NCI-H2081 treated with DMSO at 0.1 percent for 48 hours (cell line): ENCODE results near the gene ADGRL3.

Experiments
- DNase-seq: peaks from one replicate; lab custom pipeline; 2025; lab: John Stamatoyannopoulos, UW

The ADGRL3 gene

DNA sequence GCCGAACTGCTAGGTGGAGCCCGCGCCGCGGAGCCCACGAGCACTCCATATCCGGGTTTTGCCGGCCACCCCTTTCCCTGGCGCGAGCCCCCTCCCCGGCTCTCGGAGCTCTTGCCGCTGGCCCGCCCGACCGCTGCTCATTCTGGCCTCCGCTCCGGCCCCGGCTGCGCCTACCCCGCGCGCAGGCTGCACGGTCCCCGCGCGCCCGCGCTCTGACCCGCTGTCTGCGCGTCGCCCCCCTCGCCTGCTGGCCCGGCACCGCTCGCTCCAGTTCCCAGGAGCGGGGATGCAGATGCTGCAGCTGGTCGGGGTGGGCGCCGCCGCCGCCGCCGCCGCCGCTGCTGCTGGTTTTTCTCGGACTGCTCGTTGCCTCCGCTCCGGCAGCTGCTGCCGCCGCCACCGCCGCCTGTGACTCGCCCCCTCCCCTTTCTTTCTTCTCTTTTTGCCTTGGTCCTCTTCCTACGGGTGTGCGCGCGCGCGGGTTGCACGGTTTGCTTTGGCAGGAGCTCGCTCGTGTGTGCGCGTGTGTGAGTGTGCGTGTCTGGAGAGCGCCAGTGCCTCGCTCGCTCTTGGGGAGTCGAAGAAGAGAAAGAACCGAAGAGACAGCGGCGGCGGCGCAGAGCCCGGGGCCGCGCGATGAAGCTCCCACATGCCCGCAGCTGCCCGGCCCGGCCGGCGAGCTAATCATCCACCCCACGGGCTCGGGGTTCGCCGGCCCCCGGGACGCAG is at the start of gene ADGRL3:
TSS of gene ADGRL3 (plus strand) at position 140 of the 729 bp plus-strand sequence.
- DNase-seq: peak; percentile 16

- no peak for DNase-seq
Observed at GRCh38 chr4:61152433-61152832, 47.7 kb upstream of the ADGRL3 start.

DNA sequence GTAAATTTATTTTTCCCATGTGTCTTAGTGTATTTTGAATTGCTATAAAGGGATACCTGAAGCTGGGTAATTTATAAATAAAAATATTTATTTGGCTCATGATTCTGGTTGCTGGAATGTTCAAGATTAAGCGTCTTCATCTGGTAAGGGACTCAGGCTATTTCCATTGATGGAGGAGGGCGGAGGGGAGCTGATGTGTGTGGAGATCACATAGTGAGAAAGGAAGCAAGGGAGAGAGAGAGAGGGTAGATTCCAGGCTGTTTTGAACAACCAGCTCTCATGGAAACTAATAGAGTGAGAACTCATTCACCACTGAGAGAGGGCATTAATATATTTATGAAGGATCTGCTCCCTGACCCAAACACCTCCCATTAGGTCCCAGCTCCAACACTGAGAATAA is 39.6 kb upstream of the ADGRL3 start:
- DNase-seq: no peak

DNA sequence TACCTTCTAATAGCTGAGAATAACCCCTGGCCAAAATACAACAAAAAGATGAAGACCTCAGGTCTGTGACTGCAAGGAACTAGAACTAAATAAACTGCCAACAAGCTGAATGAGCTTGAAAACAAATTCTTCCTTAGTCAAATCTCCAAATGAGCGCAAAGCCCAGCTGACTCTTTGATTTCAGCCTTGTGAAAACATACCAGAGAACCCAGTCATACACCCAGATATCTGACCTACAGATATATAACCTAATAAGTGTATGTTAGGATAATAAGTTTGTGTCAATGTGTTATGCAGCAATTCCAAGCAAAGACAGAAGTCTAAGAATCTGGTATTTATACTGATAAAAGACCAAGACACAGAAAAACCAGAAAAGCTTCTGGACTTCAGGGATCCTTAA is 38.0 kb upstream of the ADGRL3 start:
- DNase-seq: no peak

DNA sequence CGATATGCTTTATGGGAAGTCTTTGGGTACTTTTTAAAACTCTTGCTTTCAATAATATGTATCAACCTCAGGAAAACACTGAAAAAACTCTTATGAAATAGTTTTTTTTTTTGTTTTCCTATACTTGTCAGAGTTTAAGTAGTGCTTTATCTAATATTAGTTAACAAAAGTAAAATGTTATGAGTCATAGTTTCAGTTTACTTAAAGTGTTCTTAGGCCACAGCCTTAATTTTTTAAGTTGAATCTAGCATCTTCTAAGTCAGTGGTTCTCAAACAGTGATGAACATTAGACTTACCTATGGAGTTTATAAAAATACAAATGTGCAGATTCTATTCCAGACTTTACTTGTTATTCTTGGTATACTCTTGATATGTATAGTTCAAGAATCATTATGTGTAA is 26.3 kb upstream of the ADGRL3 start:
- DNase-seq: no peak

DNA sequence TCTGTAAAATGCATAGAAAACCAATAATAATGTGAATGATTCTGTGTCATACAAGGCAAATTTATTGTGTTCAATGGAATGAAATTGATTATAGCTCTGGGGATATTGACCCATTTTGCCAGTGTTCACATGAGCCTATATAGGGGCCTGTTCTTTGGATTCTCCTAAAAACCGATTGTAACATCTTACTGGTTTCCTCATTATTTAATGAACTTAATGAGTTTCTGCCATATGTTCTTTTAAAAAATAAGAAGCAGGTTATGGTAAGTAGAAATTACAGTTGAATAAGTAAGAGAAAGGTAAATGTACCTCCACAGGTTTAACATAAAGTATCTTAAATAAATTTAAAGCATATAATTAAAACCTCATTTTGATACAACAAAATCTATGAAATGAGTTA is 24.6 kb upstream of the ADGRL3 start:
- DNase-seq: no peak

GRCh38 chr4:61177367-61177766 is 22.8 kb upstream of the ADGRL3 start:
- no peak for DNase-seq

DNA sequence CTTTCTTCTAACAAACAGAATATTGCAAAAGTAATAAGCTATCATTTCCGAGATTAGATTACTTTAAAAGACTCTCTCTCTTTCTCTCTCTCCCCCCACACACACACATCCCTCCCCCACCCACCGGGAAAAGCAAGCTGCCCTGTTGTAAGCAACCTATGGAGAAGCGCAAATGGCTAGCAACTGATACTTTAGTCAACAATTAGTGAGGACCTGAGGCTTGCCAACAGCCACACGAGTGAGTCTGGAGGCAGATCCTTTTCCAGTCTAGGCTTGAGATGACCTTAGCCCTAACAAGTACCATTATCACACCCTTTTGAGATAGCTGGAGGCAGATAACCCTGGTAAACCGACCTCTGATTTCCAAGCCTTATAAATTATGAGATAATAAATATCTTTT is 19.7 kb upstream of the ADGRL3 start:
- no peak for DNase-seq

GRCh38 chr4:61182915-61183314 is 17.2 kb upstream of the ADGRL3 start:
- DNase-seq: no peak

DNA sequence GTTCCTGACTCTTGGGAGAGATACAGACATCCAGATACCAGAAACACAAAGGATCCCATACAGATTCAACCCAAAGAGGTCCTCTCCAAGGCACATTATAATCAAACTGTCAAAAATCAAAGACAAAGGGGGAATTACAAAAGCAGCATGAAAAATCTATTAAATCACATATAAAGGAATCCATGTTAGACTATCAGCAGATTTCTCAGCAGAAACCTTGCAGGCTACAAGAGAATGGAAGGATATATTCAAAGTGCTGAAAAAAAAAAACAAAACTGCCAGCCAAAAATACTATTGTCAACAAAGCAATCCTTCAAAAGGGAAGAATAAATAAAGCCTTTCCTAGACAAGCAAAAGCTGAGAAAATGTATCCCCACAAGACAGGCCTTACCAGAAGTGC is 14.8 kb upstream of the ADGRL3 start:
- DNase-seq: no peak

DNA sequence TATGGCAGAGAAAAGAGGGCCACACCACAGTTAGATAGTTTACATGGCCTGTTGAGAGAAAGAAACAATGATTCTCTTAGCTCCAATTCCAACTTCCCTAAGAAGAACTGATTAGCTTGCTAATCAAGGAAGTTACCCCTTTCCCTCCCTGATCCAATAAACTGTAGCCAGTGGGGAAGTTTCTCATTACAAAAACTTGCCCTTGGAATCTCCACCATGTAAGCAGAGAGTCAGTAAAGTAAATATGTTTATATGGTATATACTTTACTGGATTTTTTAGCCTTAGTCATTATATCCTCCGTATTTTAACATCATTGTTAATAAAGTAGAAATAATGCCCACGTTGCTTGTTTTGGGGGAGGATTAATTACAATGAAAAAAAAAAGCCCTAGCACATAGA is 7.7 kb upstream of the ADGRL3 start:
- no peak for DNase-seq

GRCh38 chr4:61193863-61194262 is 6.3 kb upstream of the ADGRL3 start:
- no peak for DNase-seq

GRCh38 chr4:61194571-61194970 is 5.6 kb upstream of the ADGRL3 start:
- DNase-seq: no peak

DNA sequence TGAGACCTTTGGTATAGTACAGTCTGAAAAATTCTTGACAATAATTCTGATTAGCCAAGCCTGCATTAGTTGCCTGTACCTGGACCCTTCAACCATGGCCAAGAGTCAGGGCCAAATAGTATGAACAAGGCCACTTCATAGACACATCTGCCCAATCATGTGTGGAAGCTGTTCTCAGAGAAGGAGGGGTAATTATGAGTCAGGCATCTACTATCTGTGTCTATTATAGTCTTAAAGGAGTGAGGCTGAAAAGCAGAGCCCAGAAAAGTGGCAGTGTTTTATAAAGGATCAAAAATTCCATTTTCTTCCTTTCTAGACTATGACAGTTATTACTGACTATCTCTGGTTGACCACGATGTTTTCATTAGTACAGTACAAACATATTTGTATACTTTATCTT is 5.0 kb upstream of the ADGRL3 start:
- no peak for DNase-seq

DNA sequence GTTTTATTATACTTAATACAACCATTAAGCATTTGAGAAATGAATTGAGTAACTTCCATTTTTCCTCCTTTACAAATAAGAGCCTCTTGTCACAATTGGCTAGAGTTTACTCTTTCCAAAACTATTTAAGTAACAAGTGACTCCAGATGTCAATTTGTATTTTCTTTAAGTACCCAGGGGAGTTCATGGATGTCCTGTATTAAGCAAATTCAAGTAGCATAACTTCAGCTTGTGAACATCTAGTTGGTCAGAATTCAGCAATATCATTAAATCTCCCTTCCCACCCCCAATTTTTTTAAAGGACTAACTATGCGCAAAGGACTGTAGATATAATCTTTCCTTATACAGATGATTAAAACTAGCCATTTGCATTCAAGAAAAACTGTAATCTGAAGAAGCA is 1.4 kb upstream of the ADGRL3 start:
- no peak for DNase-seq

GRCh38 chr4:61199873-61200186 is 296 bp upstream of the ADGRL3 start:
- DNase-seq: no peak

- no peak for DNase-seq
Observed at GRCh38 chr4:61200916-61201526, 895 bp downstream of the ADGRL3 start.

DNA sequence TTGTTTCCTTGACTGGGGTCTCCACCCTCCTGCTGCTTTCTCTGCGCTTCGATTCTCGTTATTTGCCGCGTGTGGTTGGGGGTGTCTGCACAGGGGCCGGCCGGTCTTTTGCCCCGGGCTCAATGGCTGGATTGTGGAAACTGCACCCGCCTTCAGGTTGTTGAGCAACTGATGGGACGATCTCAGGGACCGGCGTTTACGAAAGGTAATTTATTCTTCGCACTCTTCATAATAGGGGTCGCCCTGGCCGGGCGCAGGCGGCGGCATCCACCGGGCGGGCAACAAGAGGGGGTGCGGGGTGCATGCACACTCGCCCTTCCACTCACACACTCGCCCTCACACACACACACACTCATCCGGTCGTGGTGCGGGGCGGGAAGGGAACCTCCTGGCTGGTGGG is 1.4 kb downstream of the ADGRL3 start:
- DNase-seq: no peak

GRCh38 chr4:61201961-61202637 is 2.0 kb downstream of the ADGRL3 start:
- no peak for DNase-seq

GRCh38 chr4:61202638-61203435 is 2.7 kb downstream of the ADGRL3 start:
- peak; percentile 38 for DNase-seq

DNA sequence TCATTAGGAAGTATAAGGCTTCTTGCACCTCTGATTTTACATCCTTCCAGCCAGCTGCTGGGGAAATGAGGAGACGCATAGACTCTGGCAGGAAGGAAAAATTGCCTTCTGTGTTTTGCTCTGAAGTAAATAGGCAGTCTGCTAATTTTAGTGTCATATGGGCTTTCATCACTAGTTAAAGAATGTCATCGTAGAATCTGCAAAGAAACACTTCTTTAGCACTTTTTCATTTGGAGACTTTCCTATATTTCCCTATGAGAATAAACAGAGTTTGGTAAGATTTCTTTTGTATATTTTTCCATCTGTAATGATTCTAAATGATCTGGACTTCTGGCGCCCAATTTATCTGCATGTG is 3.3 kb downstream of the ADGRL3 start:
- DNase-seq: no peak

DNA sequence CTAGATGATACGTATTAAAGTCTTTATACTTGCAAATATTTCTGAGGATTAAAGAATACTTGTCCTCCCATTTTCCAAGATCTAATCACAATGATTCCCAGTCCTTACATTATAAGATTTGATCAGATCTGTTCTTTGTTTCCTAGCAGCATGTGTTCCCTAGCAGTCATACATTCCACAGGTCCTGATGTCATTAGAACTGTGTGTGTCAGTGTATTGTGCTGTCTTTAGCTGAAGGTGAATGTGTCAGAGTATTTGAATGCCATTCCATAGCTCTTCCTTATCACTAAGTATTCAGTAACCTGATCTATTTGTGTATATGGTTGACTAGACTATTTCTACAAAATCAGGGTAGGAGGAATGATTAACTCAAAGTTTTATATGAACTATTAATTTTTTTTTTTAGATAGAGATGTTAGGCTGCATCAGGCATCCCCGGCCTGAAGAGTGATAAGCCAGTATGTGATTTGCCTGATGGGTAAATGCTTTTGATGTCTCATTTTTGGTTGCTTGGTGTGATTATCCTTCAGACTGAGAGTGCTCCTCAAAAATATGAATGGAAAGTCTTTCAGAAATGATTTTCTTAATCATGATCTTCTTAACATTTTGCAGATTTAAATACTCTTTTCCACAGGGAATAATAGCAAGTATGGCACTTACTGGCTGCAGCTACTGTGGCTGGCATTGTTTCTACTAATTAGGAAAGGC is 4.4 kb downstream of the ADGRL3 start:
- DNase-seq: no peak
